ENCODE results near the gene TPK1.

- TF ChIP-seq, protein P1, sequence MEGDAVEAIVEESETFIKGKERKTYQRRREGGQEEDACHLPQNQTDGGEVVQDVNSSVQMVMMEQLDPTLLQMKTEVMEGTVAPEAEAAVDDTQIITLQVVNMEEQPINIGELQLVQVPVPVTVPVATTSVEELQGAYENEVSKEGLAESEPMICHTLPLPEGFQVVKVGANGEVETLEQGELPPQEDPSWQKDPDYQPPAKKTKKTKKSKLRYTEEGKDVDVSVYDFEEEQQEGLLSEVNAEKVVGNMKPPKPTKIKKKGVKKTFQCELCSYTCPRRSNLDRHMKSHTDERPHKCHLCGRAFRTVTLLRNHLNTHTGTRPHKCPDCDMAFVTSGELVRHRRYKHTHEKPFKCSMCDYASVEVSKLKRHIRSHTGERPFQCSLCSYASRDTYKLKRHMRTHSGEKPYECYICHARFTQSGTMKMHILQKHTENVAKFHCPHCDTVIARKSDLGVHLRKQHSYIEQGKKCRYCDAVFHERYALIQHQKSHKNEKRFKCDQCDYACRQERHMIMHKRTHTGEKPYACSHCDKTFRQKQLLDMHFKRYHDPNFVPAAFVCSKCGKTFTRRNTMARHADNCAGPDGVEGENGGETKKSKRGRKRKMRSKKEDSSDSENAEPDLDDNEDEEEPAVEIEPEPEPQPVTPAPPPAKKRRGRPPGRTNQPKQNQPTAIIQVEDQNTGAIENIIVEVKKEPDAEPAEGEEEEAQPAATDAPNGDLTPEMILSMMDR (conservative IDR thresholded peaks at IDR 0.05 in 1 of 2, IDR thresholded peaks at IDR 0.05 in 1 of 2; ENCODE audit: low read depth in 1 of 2, low read length in 2 of 2): peak; percentile 54 to 61
- TF ChIP-seq EZH2 (IDR thresholded peaks at IDR 0.05; ENCODE audit: low read length, missing control alignments): no peak
These were observed 19.1 kb upstream of the TPK1 start for GRCh38 chr7:144854839-144855424.
